ENCODE results near the gene ABHD16A.

Gene ABHD16A

GRCh38 chr6:31639449-31639861, 63.7 kb downstream of the ABHD16A start:
- DNase-seq (ENCODE audit: low spot score) = no peak

GRCh38 chr6:31639043-31639442, 64.1 kb downstream of the ABHD16A start:
- DNase-seq (ENCODE audit: low spot score) = no peak
